Fibroblast of mammary gland (primary cell): ENCODE measurements around the gene ETV5.

Source experiments
- DNase-seq: peaks from one replicate; pipeline ENCODE4 v3.0.0-alpha.2; 2010; ENCODE audit warnings: low read depth
- H3K4me3 ChIP-seq: 2 replicates; pipeline ENCODE4 v1.5.1; 2011; ENCODE audit warnings: low read depth, mild to moderate bottlenecking, low read length, moderate library complexity; ENCODE audit not compliant: control insufficient read depth
- CTCF ChIP-seq: conservative IDR thresholded peaks from 2 replicates; pipeline ENCODE4 v1.5.1; 2011; ENCODE audit warnings: low read depth, low read length, inconsistent platforms; ENCODE audit not compliant: control insufficient read depth, insufficient read depth

Gene ETV5

GRCh38 chr3:186108941-186109865 is at the start of gene ETV5:
ETV5 (minus strand) TSS chr3:186109089; CDS start chr3:186105868, 3,221 bp downstream.
- H3K4me3 ChIP-seq: peak within 1 kb of the TSS; percentile 89
- DNase-seq: peak; percentile 99
- no peak for TF ChIP-seq CTCF

- no peak for TF ChIP-seq CTCF
- no peak overlapping the region for H3K4me3 ChIP-seq
- DNase-seq: no peak
Observed at GRCh38 chr3:186154641-186155040, 45.8 kb upstream of the ETV5 start.

- no peak for DNase-seq
- no peak for TF ChIP-seq CTCF
- no peak overlapping the region for H3K4me3 ChIP-seq
Observed at GRCh38 chr3:186152889-186153292, 44.0 kb upstream of the ETV5 start.

- TF ChIP-seq CTCF: no peak
- H3K4me3 ChIP-seq: no peak overlapping the region
- no peak for DNase-seq
Observed at GRCh38 chr3:186152361-186152798, 43.5 kb upstream of the ETV5 start.

GRCh38 chr3:186151077-186151971 is 42.4 kb upstream of the ETV5 start:
- H3K4me3 ChIP-seq: no peak overlapping the region
- no peak for TF ChIP-seq CTCF
- no peak for DNase-seq

GRCh38 chr3:186150041-186150830 is 41.3 kb upstream of the ETV5 start:
- DNase-seq: no peak
- no peak overlapping the region for H3K4me3 ChIP-seq
- TF ChIP-seq CTCF: no peak
